Neuronal stem cell (in vitro differentiated cells): ENCODE results near the gene NUDT19.

Source experiments
- DNase-seq: peaks from one replicate; pipeline ENCODE4 v3.0.0-alpha.2; 2013; ENCODE audit warnings: low spot score
- H2AFZ ChIP-seq: one replicate; pipeline ENCODE4 v1.6.1; 2013; ENCODE audit warnings: mild to moderate bottlenecking, low read length, inconsistent platforms
- H2AK5ac ChIP-seq: 2 replicates; pipeline ENCODE4 v1.6.1; 2013; ENCODE audit warnings: low read depth, mild to moderate bottlenecking, inconsistent platforms, low read length, moderate library complexity, mixed read lengths
- H2BK120ac ChIP-seq: 2 replicates; pipeline ENCODE4 v1.6.1; 2013; ENCODE audit warnings: low read depth, mild to moderate bottlenecking, inconsistent platforms, low read length, moderate library complexity, mixed read lengths
- H2BK12ac ChIP-seq: one replicate; pipeline ENCODE4 v1.6.1; 2013; ENCODE audit warnings: low read length, inconsistent platforms
- H2BK15ac ChIP-seq: 2 replicates; pipeline ENCODE4 v1.6.1; 2013; ENCODE audit warnings: mild to moderate bottlenecking, low read length, inconsistent platforms, mixed read lengths
- H2BK5ac ChIP-seq: one replicate; pipeline ENCODE4 v1.6.1; 2013; ENCODE audit warnings: inconsistent platforms, mild to moderate bottlenecking, low read length, moderate library complexity
- H3K14ac ChIP-seq: one replicate; pipeline ENCODE4 v1.6.1; 2013; ENCODE audit warnings: low read length, inconsistent platforms
- H3K18ac ChIP-seq: 2 replicates; pipeline ENCODE4 v1.6.1; 2013; ENCODE audit warnings: low read length, inconsistent platforms
- H3K23ac ChIP-seq: 2 replicates; pipeline ENCODE4 v1.6.1; 2013; ENCODE audit warnings: low read depth, mild to moderate bottlenecking, mixed read lengths, low read length, inconsistent platforms; ENCODE audit not compliant: poor library complexity
- H3K27ac ChIP-seq: replicated peaks from 3 replicates; pipeline ENCODE4 v1.5.1; 2013; ENCODE audit warnings: low read length, inconsistent platforms
- H3K27me3 ChIP-seq, 3 experiments: 2 replicates each; pipeline ENCODE4 v1.6.1; 2013; ENCODE audit warnings: low read length in 3 of 3, mild to moderate bottlenecking in 2 of 3, inconsistent platforms in 1 of 3, low read depth in 1 of 3, mixed read lengths in 1 of 3, moderate library complexity in 1 of 3; ENCODE audit not compliant: control insufficient read depth in 3 of 3, insufficient read depth in 3 of 3
- H3K36me3 ChIP-seq, 2 donors: replicated peaks in 1 of 2; 2 replicates each; pipeline ENCODE4 v1.6.1; 2013; ENCODE audit warnings: low read length in 2 of 2; ENCODE audit not compliant: control insufficient read depth in 2 of 2, insufficient read depth in 2 of 2
- H3K4ac ChIP-seq: 2 replicates; pipeline ENCODE4 v1.6.1; 2013; ENCODE audit warnings: inconsistent platforms, mild to moderate bottlenecking, low read length, moderate library complexity
- H3K4me1 ChIP-seq, 2 donors: 1 replicate in 1 of 2; 2 replicates in 1 of 2; pipeline ENCODE4 v1.6.1; 2013; ENCODE audit warnings: low read length in 2 of 2, low read depth in 1 of 2; ENCODE audit not compliant: control insufficient read depth in 2 of 2, insufficient read depth in 1 of 2
- H3K4me2 ChIP-seq: one replicate; pipeline ENCODE4 v1.6.1; 2013; ENCODE audit warnings: mild to moderate bottlenecking, low read length, inconsistent platforms; ENCODE audit not compliant: insufficient read depth, poor library complexity, severe bottlenecking
- H3K4me3 ChIP-seq, 2 donors: 2 replicates each; pipeline ENCODE4 v1.5.1; 2013; ENCODE audit warnings: low read length in 2 of 2, mild to moderate bottlenecking in 2 of 2, inconsistent platforms in 1 of 2, moderate library complexity in 1 of 2
- H3K79me1 ChIP-seq: one replicate; pipeline ENCODE4 v1.6.1; 2013; ENCODE audit warnings: low read depth, mild to moderate bottlenecking, inconsistent platforms, low read length, moderate library complexity
- H3K9ac ChIP-seq: one replicate; pipeline ENCODE4 v1.6.1; 2013; ENCODE audit warnings: mild to moderate bottlenecking, low read depth, low read length, inconsistent platforms; ENCODE audit not compliant: poor library complexity
- H3K9me3 ChIP-seq, 2 donors: replicated peaks in 1 of 2; 2 replicates each; pipeline versions ENCODE3 to v1.6.1; 2013; ENCODE audit warnings: low read length in 2 of 2, mild to moderate bottlenecking in 2 of 2, inconsistent platforms in 1 of 2, low read depth in 1 of 2, mixed read lengths in 1 of 2, moderate library complexity in 1 of 2; ENCODE audit not compliant: control insufficient read depth in 2 of 2, insufficient read depth in 1 of 2
- H4K8ac ChIP-seq: one replicate; pipeline ENCODE4 v1.6.1; 2013; ENCODE audit warnings: low read depth, mild to moderate bottlenecking, inconsistent platforms, low read length, moderate library complexity
- H4K91ac ChIP-seq: one replicate; pipeline ENCODE4 v1.6.1; 2013; ENCODE audit warnings: low read length, low read depth, mild to moderate bottlenecking, inconsistent platforms; ENCODE audit not compliant: poor library complexity
- WGBS, 2 donors: extraction: QIAGEN DNeasy Blood & Tissue Kit; methylation state at CpG; one replicate each; pipeline ENCODE4 v1.1.7; 2013; ENCODE audit warnings: missing lambda C conversion rate in 2 of 2, mixed read lengths in 1 of 2; ENCODE audit not compliant: insufficient read length in 2 of 2, insufficient replicate concordance in 1 of 2; ENCODE audit errors: extremely low coverage in 2 of 2; 5-methylcytosine and 5-hydroxymethylcytosine counted together

NUDT19 gene

GRCh38 chr19:32658527-32658926 lies 33.1 kb upstream of the NUDT19 start:
- Histone ChIP-seq H3K18ac (no peak overlapping the region), H3K4me2 (no peak overlapping the region), H2AFZ (no peak overlapping the region), H3K79me1 (peaks cover 6% of the 10 kb centered on the region), H3K9ac (no peak overlapping the region), H4K8ac (no peak overlapping the region), H2BK12ac (no peak overlapping the region), H2BK15ac (no peak overlapping the region), H3K27me3 (no peaks in the 10 kb centered on the region), H3K4me1 (no peaks in the 10 kb centered on the region), H2BK5ac (no peak overlapping the region), H3K4me3 (no peak overlapping the region), H3K9me3 (no peaks in the 10 kb centered on the region), H3K27ac (no peak overlapping the region), H4K91ac (no peak overlapping the region), H2BK120ac (no peak overlapping the region), H3K36me3 (peaks cover 6 to 15% of the 10 kb centered on the region in 2 donors), H3K14ac (no peak overlapping the region), H2AK5ac (no peak overlapping the region), H3K4ac (no peak overlapping the region), H3K23ac (no peak overlapping the region)
- WGBS, 2 donors: no CpG with 5 or more reads among the region's 10 CpGs
- DNase-seq: no peak

GRCh38 chr19:32661318-32661717 lies 30.3 kb upstream of the NUDT19 start:
- Histone ChIP-seq H3K79me1 (peaks cover 4% of the 10 kb centered on the region), H3K27me3 (no peaks in the 10 kb centered on the region), H3K14ac (no peak overlapping the region), H2BK15ac (no peak overlapping the region), H2BK5ac (no peak overlapping the region), H3K9ac (no peak overlapping the region), H3K27ac (no peak overlapping the region), H2BK12ac (no peak overlapping the region), H2BK120ac (no peak overlapping the region), H3K36me3 (peaks cover 1 to 10% of the 10 kb centered on the region in 2 donors), H2AK5ac (no peak overlapping the region), H3K4me2 (no peak overlapping the region), H3K9me3 (no peaks in the 10 kb centered on the region), H3K4me1 (no peaks in the 10 kb centered on the region), H2AFZ (no peak overlapping the region), H3K23ac (no peak overlapping the region), H3K4me3 (peak overlapping the region in 1 of 2 donors; percentile 25), H3K18ac (no peak overlapping the region), H4K8ac (no peak overlapping the region), H4K91ac (no peak overlapping the region), H3K4ac (no peak overlapping the region)
- no peak for DNase-seq
- WGBS, 2 donors: no CpG with 5 or more reads among the region's 7 CpGs

GRCh38 chr19:32662186-32662585 lies 29.4 kb upstream of the NUDT19 start:
- Histone ChIP-seq H3K4me3 (no peak overlapping the region), H3K27ac (no peak overlapping the region), H3K4me2 (no peak overlapping the region), H3K4me1 (no peaks in the 10 kb centered on the region), H2BK15ac (no peak overlapping the region), H3K9ac (no peak overlapping the region), H2BK12ac (no peak overlapping the region), H3K4ac (no peak overlapping the region), H3K14ac (no peak overlapping the region), H3K79me1 (peaks cover 4% of the 10 kb centered on the region), H4K8ac (no peak overlapping the region), H3K36me3 (peaks cover 1 to 13% of the 10 kb centered on the region in 2 donors), H2BK120ac (no peak overlapping the region), H3K27me3 (no peaks in the 10 kb centered on the region), H2AFZ (no peak overlapping the region), H2AK5ac (no peak overlapping the region), H2BK5ac (no peak overlapping the region), H3K18ac (no peak overlapping the region), H3K23ac (no peak overlapping the region), H4K91ac (no peak overlapping the region), H3K9me3 (no peaks in the 10 kb centered on the region)
- DNase-seq: no peak
- no CpG with 5 or more reads among the region's 3 CpGs for WGBS, 2 donors

GRCh38 chr19:32666084-32666483 lies 25.5 kb upstream of the NUDT19 start:
- H2BK120ac ChIP-seq: no peak overlapping the region
- H3K27ac ChIP-seq: no peak overlapping the region
- no peak overlapping the region for H2AFZ ChIP-seq
- H3K18ac ChIP-seq: no peak overlapping the region
- H2BK12ac ChIP-seq: no peak overlapping the region
- H3K4me2 ChIP-seq: no peak overlapping the region
- peaks cover 4% of the 10 kb centered on the region for H3K79me1 ChIP-seq
- no peak overlapping the region for H2AK5ac ChIP-seq
- WGBS, 2 donors: no CpG with 5 or more reads among the region's 6 CpGs
- no peaks in the 10 kb centered on the region for H3K27me3 ChIP-seq
- no peak overlapping the region for H3K14ac ChIP-seq
- H4K91ac ChIP-seq: no peak overlapping the region
- H3K4me3 ChIP-seq: no peak overlapping the region
- H3K23ac ChIP-seq: no peak overlapping the region
- peaks cover 0 to 10% of the 10 kb centered on the region in 2 donors for H3K36me3 ChIP-seq
- H3K4ac ChIP-seq: no peak overlapping the region
- H4K8ac ChIP-seq: no peak overlapping the region
- H3K9me3 ChIP-seq: no peaks in the 10 kb centered on the region
- no peak overlapping the region for H2BK15ac ChIP-seq
- no peaks in the 10 kb centered on the region for H3K4me1 ChIP-seq
- H3K9ac ChIP-seq: no peak overlapping the region
- no peak overlapping the region for H2BK5ac ChIP-seq
- DNase-seq: no peak
